Activated CD4-positive, alpha-beta memory T cell treated with anti-CD3 and anti-CD28 coated beads, Interleukin-2, amount 10 ng/mL, durations not matched to agents 7 days and 5 days (primary cell): Measurements from ENCODE around the gene CYP27C1. TPM values are rescaled to one million over a fixed set of nuclear protein-coding genes. Genes with fewer than 3 reads are reported as not detected.
"Not testable (repeated sequence)": the region's sequence is repeated elsewhere in the genome, so short reads cannot be mapped to it uniquely, and the experiment has no call there.

ENCODE experiments used
- CTCF ChIA-PET: fragments of 350-600 bp; sonication (Branson Sonifier 250); formaldehyde crosslinking; loops from one replicate; lab custom pipeline; 2021; ENCODE audit warnings: antibody characterized with exemption, inconsistent platforms; lab: Charles Lee
- POLR2A ChIA-PET: fragments of 350-600 bp; sonication (Branson Sonifier 250); formaldehyde crosslinking; loops from one replicate; lab custom pipeline; 2021; ENCODE audit warnings: antibody characterized with exemption; lab: Charles Lee
- DNase-seq: peaks from one replicate; pipeline ENCODE4 v3.0.0-alpha.2; 2020
- H3K27ac Mint-ChIP-seq: one replicate; pipeline ENCODE4 v1.8.0; 2021; ENCODE audit warnings: mild to moderate bottlenecking, mixed read lengths
- H3K27me3 Mint-ChIP-seq: one replicate; pipeline ENCODE4 v1.8.0; 2021; ENCODE audit warnings: mixed read lengths
- H3K36me3 Mint-ChIP-seq: one replicate; pipeline ENCODE4 v1.8.0; 2021; ENCODE audit warnings: low read depth, mixed read lengths
- H3K4me1 Mint-ChIP-seq: one replicate; pipeline ENCODE4 v1.8.0; 2021; ENCODE audit warnings: mixed read lengths
- H3K4me3 Mint-ChIP-seq: one replicate; pipeline ENCODE4 v1.8.0; 2021; ENCODE audit warnings: mild to moderate bottlenecking, mixed read lengths
- H3K9me3 Mint-ChIP-seq: one replicate; pipeline ENCODE4 v1.8.0; 2021; ENCODE audit warnings: mixed read lengths
- total RNA-seq, 2 experiments: library from RNA; stranded (reverse); gene quantifications; one replicate each; pipeline ENCODE4 v1.2.3, GENCODE V29; 2021

The CYP27C1 gene
- total RNA-seq, 2 experiments from 2014 or later = not detected

DNA sequence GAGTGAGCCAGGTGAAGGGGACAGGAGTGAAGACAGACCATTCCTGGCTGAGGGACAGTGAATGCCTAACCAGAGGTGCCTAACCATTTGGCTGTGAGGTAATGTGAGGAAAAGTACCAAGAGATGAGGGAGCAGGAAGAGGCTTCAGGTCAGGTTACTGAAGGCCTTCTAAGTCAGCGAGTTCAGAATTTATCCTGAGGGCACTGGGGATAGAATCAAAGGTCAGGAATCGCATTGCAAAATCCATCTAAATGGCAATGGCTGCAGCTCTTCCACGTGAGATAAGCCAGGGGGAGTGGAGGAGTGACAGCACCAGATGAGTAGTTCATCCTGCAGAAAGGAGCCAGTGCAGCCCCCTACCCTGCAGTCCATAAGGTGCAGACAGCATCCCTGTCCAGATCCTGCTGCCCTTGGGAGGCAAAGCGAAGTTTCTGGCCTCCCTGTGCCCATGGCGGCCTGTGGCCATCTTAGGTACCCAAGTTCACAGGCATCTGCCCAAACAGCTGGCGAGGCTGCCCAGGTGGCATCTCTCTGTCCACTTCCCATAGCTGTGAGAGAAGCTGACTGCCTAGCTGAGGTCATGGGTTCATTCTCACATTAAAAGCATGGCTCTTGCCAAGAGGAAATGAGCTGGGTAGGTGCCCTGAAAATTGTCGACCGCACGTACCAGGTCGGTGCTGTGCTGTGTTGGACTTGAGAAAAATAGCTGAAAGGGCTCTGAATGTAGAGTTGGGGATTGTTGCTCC lies 49.5 kb downstream of the CYP27C1 start:
- ChIA-PET CTCF (no interaction called here), POLR2A (no interaction called here)
- no peak overlapping the region for H3K27ac Mint-ChIP-seq

DNA sequence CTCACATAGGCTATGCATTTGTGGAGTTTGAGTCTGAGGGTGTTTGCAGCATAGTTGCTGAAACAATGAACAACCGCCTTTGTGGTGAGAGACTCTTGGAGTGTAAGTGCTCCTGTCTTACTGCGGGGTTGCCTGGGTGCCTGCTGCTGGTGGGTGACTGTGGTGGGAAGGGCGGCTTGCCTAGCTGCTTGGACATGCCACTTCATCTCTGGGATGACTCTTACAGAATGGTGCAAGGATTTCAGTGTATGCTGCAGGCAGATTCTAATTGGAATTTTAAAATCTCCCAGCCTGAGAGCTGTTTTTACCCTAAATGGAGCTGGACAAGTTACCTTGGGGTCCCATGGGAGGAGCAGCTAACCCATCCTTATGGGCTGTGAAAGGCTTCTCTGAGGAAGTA lies 50.1 kb downstream of the CYP27C1 start:
- H3K9me3 Mint-ChIP-seq = no peaks in the 10 kb centered on the region
- no peak for DNase-seq
- no peaks in the 10 kb centered on the region for H3K4me1 Mint-ChIP-seq
- CTCF ChIA-PET = no interaction called here
- peaks cover 1% of the 10 kb centered on the region for H3K27me3 Mint-ChIP-seq
- no peaks in the 10 kb centered on the region for H3K36me3 Mint-ChIP-seq
- H3K27ac Mint-ChIP-seq = no peak overlapping the region
- POLR2A ChIA-PET = no interaction called here
- H3K4me3 Mint-ChIP-seq = no peak overlapping the region

More for the DNA sequence above, 49.5 kb downstream of the CYP27C1 start:
- no peak overlapping the region for H3K4me3 Mint-ChIP-seq
- H3K4me1 Mint-ChIP-seq = no peaks in the 10 kb centered on the region
- H3K27me3 Mint-ChIP-seq = peaks cover 1% of the 10 kb centered on the region
- no peaks in the 10 kb centered on the region for H3K36me3 Mint-ChIP-seq
- no peaks in the 10 kb centered on the region for H3K9me3 Mint-ChIP-seq
- no peak for DNase-seq

DNA sequence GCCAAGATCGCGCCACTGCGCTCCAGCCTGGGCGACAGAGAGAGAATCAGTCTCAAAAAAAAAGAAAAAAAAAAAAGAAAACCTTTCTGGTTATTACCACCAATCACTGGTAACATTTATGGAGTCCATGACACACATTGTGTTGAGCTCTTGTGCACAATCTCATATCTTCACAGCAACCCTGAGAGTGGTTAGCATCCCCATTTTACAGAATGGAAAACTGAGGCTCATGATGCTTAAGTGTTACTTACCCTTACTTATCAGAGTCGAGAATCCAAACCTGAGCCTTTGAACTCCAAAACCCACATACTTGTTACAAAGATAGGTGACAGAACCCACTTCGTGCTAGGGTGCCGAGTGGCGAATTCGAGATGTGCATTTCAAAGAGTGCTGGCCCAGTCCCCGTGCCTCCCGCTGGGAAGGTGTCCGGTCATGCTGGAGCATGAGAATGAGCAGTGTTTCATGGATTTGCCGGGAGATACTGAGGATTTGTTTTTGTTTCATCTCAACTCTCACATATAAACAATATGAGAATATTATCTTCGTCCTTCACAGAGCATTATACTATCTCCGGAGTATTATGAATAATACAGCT lies 50.9 kb downstream of the CYP27C1 start:
- H3K9me3 Mint-ChIP-seq = no peaks in the 10 kb centered on the region
- DNase-seq = no peak
- H3K27ac Mint-ChIP-seq = no peak overlapping the region
- POLR2A ChIA-PET = no interaction called here
- no peaks in the 10 kb centered on the region for H3K4me1 Mint-ChIP-seq
- no peaks in the 10 kb centered on the region for H3K36me3 Mint-ChIP-seq
- H3K27me3 Mint-ChIP-seq = peaks cover 1% of the 10 kb centered on the region
- CTCF ChIA-PET = no interaction called here
- no peak overlapping the region for H3K4me3 Mint-ChIP-seq

DNA sequence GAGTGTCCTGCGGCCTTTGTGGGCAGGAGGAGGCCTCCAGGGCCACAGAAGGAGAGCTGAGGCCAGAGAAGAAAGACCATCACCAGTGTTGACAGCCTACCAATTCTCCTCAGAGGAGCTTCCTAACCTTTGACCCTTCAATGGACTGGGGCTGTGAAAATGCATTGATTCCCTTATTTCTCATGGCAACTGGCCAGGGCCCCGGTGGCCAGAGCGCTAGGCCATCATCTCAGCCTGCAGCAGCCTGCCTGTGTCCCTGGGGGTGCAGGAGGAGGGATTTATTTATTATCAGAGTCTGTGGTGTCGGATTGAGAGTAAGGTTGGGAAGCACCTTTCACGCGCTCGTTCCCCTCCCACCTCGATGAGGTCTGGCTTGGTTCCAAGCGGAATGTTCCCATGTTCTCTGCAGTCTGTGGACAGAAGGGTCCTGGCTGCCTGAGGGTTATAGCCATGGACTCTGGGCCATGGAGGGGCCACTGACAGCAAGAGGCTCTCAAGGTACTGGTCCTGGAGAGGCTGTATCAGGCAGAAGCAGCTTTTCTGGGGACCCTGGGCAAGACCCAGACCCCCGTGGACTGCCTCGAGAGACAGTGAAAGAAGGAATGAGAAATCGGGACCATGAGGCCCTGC lies 53.8 kb downstream of the CYP27C1 start:
- Mint-ChIP-seq H3K36me3 (no peaks in the 10 kb centered on the region), H3K27ac (no peak overlapping the region), H3K4me3 (no peak overlapping the region), H3K9me3 (no peaks in the 10 kb centered on the region), H3K27me3 (peaks cover 5% of the 10 kb centered on the region), H3K4me1 (no peaks in the 10 kb centered on the region)
- POLR2A ChIA-PET = no interaction called here
- CTCF ChIA-PET = no interaction called here
- peak; percentile 7 for DNase-seq

DNA sequence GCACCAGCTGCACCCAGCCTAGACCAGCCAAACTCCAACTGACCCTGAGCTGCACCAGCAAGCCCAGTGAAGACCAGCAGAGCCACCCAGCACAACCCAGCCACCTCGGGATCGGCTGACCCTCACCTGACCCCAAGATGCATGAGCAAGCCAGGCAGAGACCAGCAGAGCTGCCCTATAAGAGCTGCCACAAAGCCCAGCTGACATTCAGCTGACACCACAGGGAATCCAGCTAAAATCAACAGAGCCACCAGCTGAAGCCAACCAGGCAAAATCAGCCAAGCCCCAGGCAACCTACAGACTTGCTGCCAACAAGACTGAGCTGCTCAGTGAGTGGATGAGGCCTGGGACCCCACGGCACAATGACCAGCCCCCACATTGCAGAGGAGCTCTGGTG lies 54.6 kb downstream of the CYP27C1 start:
- no peaks in the 10 kb centered on the region for H3K36me3 Mint-ChIP-seq
- H3K9me3 Mint-ChIP-seq = no peaks in the 10 kb centered on the region
- no peaks in the 10 kb centered on the region for H3K4me1 Mint-ChIP-seq
- ChIA-PET CTCF (no interaction called here), POLR2A (no interaction called here)
- H3K4me3 Mint-ChIP-seq = no peak overlapping the region
- H3K27me3 Mint-ChIP-seq = peaks cover 8% of the 10 kb centered on the region
- no peak overlapping the region for H3K27ac Mint-ChIP-seq
- peak; percentile 9 for DNase-seq

DNA sequence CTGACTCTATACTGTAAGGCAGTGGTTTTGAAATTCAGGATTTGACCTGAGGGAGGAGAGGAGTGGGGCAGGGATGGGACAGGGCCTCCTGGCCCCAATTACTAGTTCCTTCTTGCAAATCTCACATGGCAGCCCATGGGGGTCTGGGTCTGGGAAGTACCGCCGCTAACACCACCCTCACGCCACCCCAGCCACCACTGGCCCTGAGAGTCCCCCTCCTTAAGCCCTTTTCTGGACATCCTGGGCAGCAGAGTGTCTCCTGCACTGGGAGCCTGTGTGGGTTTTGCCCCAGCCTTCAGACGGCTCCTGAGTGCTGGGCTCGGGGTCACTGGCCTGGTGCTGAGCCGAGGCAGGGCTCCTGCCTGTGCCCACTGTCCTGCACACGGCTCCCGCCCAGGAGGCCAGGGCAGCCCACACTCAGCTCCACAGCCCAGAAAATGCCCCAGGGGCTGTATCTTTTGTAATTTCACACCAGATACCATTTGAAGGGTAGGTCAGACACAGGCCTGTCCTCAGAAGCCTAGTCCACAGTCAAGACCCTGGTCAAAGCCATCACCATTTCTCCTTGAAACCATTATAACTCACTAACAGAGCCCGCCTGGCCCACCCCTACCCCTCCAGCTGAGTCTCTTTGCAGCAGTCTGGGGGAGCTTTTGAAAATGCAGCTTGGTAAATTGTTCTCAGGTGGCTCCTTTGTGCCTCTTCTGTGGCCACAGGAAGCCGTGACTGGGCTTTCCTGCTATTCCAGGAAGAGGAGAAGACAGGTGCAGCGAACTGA lies 55.1 kb downstream of the CYP27C1 start:
- Mint-ChIP-seq H3K4me3 (no peak overlapping the region), H3K27me3 (peaks cover 7% of the 10 kb centered on the region), H3K27ac (no peak overlapping the region), H3K9me3 (no peaks in the 10 kb centered on the region), H3K36me3 (no peaks in the 10 kb centered on the region), H3K4me1 (no peaks in the 10 kb centered on the region)
- ChIA-PET CTCF (no interaction called here), POLR2A (no interaction called here)
- peak; percentile 5 for DNase-seq

DNA sequence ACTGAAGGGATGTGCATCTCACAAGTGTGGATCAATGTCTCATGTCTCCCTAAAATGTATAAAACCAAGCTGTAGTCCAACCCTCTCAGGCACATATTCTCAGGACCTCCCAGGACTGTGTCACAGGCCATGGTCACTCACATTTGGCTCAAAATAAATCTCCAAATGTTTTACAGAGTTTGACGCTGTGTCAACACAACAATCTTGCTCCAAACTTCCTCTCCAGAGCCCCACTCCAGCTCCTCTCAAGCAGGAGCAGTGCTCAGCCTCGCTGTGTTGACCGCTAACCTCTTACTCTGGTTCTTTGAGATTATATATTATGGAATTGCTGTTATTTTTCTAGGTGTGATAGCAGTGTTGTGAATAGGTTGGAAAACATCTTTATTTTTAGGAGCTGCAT lies 56.2 kb downstream of the CYP27C1 start:
- ChIA-PET CTCF (no interaction called here), POLR2A (no interaction called here)
- H3K36me3 Mint-ChIP-seq = no peaks in the 10 kb centered on the region
- H3K4me3 Mint-ChIP-seq = no peak overlapping the region
- no peak overlapping the region for H3K27ac Mint-ChIP-seq
- DNase-seq = no peak
- H3K4me1 Mint-ChIP-seq = no peaks in the 10 kb centered on the region
- H3K27me3 Mint-ChIP-seq = peaks cover 14% of the 10 kb centered on the region
- no peaks in the 10 kb centered on the region for H3K9me3 Mint-ChIP-seq

DNA sequence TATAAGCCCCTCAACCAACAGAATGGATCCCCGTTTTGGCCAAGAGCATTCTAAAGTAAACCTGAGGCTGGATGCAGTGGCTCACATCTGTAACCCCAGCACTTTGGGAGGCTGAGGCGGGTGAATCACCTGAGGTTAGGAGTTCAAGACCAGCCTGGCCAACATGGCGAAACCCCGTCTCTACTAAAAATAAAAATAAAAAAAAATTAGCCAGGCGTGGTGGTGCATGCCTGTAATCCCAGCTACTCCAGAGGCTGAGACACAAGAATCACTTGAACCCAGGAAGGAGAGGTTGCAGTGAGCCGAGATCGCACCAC lies 57.1 kb downstream of the CYP27C1 start:
- peaks cover 19% of the 10 kb centered on the region for H3K27me3 Mint-ChIP-seq
- H3K4me1 Mint-ChIP-seq, DNase-seq, H3K27ac Mint-ChIP-seq, POLR2A ChIA-PET, H3K4me3 Mint-ChIP-seq, H3K9me3 Mint-ChIP-seq, H3K36me3 Mint-ChIP-seq, CTCF ChIA-PET: not testable (repeated sequence)

DNA sequence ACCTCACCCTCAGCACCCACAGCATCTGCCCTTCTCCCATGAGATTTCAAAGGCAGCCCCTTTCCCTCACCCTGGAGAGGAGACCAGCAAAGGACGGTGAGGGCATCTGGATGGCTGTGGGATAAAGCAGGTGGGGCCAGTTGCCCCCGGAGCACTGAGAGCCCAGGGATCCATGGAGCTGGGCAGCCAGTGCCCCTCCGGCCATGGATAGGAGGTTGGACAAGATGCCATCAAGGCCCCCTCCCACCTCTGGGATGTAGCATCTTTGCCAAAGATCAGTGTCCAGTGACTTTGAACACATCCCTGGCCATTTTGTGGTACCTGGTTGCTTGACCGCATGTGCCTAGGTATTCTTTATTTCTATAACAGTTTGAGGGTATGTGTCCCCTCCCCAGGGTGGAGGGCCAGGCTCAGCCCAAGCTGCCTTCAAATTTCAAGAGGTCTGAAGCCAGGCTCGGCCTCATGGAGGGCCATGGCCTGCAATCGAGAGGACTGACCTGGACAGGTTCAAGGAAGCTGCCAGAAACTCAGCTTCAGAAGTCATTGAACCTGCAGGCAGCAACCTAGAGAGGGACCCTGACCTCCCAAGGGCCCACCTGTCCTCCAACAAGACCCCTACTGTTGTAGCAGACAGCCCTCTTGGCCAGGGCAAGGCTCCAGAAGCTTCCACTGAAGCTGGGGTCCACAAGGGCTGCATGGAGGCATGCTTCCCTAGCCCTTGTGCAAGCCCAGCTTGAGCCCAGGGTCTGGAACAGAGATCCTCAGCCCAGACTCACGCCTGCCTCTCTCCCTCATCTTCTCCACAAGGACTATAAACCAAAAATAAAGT lies 57.6 kb downstream of the CYP27C1 start:
- ChIA-PET POLR2A (no interaction called here), CTCF (no interaction called here)
- no peaks in the 10 kb centered on the region for H3K36me3 Mint-ChIP-seq

DNA sequence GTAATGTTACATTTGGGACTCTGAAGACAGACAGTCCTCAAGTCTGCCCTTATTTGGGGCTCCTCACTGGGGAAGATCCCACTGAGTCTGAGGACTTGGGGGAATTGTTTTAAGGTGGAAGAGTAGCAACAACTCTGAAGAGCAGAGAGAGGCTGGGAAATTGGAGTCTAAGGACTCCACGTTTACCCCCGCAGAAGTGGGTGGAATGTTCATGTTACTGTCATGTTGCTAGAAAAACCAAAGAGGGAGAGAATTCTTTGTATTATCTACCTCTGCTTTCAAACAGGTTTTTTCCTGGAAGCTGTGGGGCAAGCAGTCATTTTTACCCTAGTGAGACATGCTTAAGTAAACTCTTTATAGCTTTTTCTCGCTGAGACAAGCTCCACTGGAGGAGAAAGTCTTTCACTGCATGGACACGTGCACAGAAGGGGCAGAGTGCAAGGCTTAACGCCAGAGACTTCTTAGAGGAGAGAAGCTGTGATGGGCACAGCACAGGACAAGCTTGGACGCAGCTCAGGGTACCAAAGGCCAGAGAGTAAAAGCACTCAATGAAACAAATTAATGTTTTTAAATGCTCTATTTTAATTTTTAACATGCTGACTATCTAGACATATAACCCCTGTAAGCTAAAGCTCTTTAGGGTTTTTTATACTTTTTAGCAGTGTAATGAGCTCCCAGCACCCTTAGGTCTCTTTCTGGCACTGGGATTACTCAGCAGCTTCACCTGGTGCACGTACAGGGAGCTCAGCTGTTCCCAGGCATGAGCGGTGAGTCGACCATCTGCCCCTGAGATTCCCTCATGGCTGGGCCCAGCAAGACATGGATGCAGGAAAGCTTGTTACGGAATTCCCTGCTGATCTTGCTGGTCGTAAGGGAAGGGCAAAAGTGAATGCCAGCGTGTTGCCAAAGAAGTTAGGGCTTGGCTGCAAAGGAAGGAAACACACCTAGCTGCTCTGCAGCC lies 58.6 kb downstream of the CYP27C1 start:
- CTCF ChIA-PET = no interaction called here
- H3K4me1 Mint-ChIP-seq = no peaks in the 10 kb centered on the region
- no peaks in the 10 kb centered on the region for H3K9me3 Mint-ChIP-seq
- no peak overlapping the region for H3K27ac Mint-ChIP-seq
- H3K4me3 Mint-ChIP-seq = no peak overlapping the region
- POLR2A ChIA-PET = no interaction called here
- DNase-seq = no peak
- no peaks in the 10 kb centered on the region for H3K36me3 Mint-ChIP-seq
- H3K27me3 Mint-ChIP-seq = peaks cover 19% of the 10 kb centered on the region

More for the DNA sequence above, 57.6 kb downstream of the CYP27C1 start:
- H3K27ac Mint-ChIP-seq = no peak overlapping the region
- H3K4me3 Mint-ChIP-seq = no peak overlapping the region
- DNase-seq = no peak
- H3K4me1 Mint-ChIP-seq = no peaks in the 10 kb centered on the region
- no peaks in the 10 kb centered on the region for H3K9me3 Mint-ChIP-seq
- peaks cover 19% of the 10 kb centered on the region for H3K27me3 Mint-ChIP-seq

DNA sequence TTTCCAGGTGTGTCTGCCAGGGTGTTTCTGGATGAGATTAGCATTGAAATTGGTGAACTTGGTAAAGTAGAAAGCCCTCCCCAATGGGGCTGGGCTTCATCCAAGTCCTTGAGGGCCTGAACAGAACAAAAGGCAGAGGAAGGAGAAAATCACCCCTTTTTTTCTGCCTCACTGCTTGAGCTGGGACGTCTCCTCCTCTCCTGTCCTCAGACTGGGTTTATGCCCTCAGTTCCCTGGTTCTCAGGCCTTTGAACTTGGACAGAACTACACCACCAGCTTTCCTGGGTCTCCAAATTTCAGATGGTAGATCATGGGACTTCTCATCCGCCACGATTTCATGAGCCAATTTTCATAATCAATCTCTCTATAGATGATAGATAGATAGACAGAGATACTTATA lies 59.4 kb downstream of the CYP27C1 start:
- POLR2A ChIA-PET = no interaction called here
- no peaks in the 10 kb centered on the region for H3K4me1 Mint-ChIP-seq

DNA sequence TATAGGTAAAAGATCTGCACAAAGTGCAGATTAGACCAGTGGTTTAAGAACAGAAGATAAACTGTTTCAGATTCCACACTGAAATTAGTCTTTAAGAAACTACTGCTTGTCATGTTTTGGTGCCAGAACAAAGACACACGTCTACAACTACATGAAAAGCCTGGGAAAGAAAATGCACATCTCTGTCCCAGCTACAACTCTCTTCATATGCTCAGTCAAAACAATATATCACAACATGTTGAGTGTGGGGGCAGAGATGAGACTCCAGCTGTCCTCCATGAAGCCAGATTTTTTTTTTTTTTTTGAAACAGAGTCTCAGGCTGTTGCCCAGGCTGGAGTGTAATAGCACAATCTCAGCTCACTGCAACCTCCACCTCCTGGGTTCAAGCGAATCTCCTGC lies 60.6 kb downstream of the CYP27C1 start:
- Mint-ChIP-seq H3K27me3 (peaks cover 22% of the 10 kb centered on the region), H3K36me3 (no peaks in the 10 kb centered on the region), H3K27ac (no peak overlapping the region), H3K4me3 (no peak overlapping the region), H3K4me1 (no peaks in the 10 kb centered on the region), H3K9me3 (no peaks in the 10 kb centered on the region)
- ChIA-PET POLR2A (no interaction called here), CTCF (no interaction called here)
- no peak for DNase-seq

More for the DNA sequence above, 59.4 kb downstream of the CYP27C1 start:
- Mint-ChIP-seq H3K36me3 (no peaks in the 10 kb centered on the region), H3K27ac (no peak overlapping the region), H3K27me3 (peaks cover 19% of the 10 kb centered on the region), H3K9me3 (no peaks in the 10 kb centered on the region), H3K4me3 (no peak overlapping the region)
- no peak for DNase-seq
- CTCF ChIA-PET = no interaction called here
